Stomach smooth muscle (tissue), 2 donors: ENCODE measurements around the gene SLC8A3.

Source experiments
- H3K27ac ChIP-seq: one replicate; pipeline ENCODE4 v1.7.0; 2013; ENCODE audit warnings: mild to moderate bottlenecking, low read length, inconsistent platforms
- H3K27me3 ChIP-seq, 2 donors: one replicate each; pipeline ENCODE4 v1.7.0; 2013; ENCODE audit warnings: low read length in 2 of 2; ENCODE audit not compliant: insufficient read depth in 2 of 2, control insufficient read depth in 1 of 2
- H3K36me3 ChIP-seq, 2 donors: one replicate each; pipeline ENCODE4 v1.7.0; 2013; ENCODE audit warnings: low read length in 2 of 2; ENCODE audit not compliant: control insufficient read depth in 2 of 2, insufficient read depth in 2 of 2
- H3K4me1 ChIP-seq: one replicate; pipeline ENCODE4 v1.7.0; 2013; ENCODE audit warnings: low read length; ENCODE audit not compliant: control insufficient read depth, insufficient read depth
- H3K4me3 ChIP-seq, 2 donors: one replicate each; pipeline ENCODE4 v1.7.0; 2013; ENCODE audit warnings: low read length in 2 of 2
- H3K9ac ChIP-seq, 2 donors: one replicate each; pipeline ENCODE4 v1.7.0; 2013; ENCODE audit warnings: low read length in 2 of 2, mild to moderate bottlenecking in 1 of 2
- H3K9me3 ChIP-seq, 2 donors: one replicate each; pipeline ENCODE4 v1.7.0; 2013; ENCODE audit warnings: low read length in 2 of 2; ENCODE audit not compliant: control insufficient read depth in 2 of 2
- donor health status: healthy.
- donor health status: Pancreatic carcinoma.

Gene SLC8A3

GRCh38 chr14:70094106-70094505, 94.6 kb downstream of the SLC8A3 start:
- peaks cover 0 to 9% of the 10 kb centered on the region in 2 donors for H3K27me3 ChIP-seq
- no peaks in the 10 kb centered on the region for H3K36me3 ChIP-seq
- no peak overlapping the region for H3K9ac ChIP-seq
- H3K9me3 ChIP-seq = no peaks in the 10 kb centered on the region
- peaks cover 14% of the 10 kb centered on the region for H3K4me1 ChIP-seq
- H3K4me3 ChIP-seq = no peak overlapping the region
- H3K27ac ChIP-seq = no peak overlapping the region

- no peaks in the 10 kb centered on the region for H3K9me3 ChIP-seq
- H3K4me1 ChIP-seq = peaks cover 9% of the 10 kb centered on the region
- no peaks in the 10 kb centered on the region for H3K36me3 ChIP-seq
- no peak overlapping the region for H3K4me3 ChIP-seq
- no peak overlapping the region for H3K27ac ChIP-seq
- peaks cover 0 to 9% of the 10 kb centered on the region in 2 donors for H3K27me3 ChIP-seq
- H3K9ac ChIP-seq = no peak overlapping the region
Measured at GRCh38 chr14:70093156-70093555, 95.6 kb downstream of the SLC8A3 start.

- peaks cover 2 to 11% of the 10 kb centered on the region in 2 donors for H3K27me3 ChIP-seq
- no peak overlapping the region for H3K9ac ChIP-seq
- H3K27ac ChIP-seq = no peak overlapping the region
- H3K4me1 ChIP-seq = no peaks in the 10 kb centered on the region
- H3K36me3 ChIP-seq = no peaks in the 10 kb centered on the region
- no peak overlapping the region for H3K4me3 ChIP-seq
- no peaks in the 10 kb centered on the region for H3K9me3 ChIP-seq
Measured at GRCh38 chr14:70087380-70087697, 101.4 kb downstream of the SLC8A3 start.

- no peaks in the 10 kb centered on the region for H3K9me3 ChIP-seq
- no peak overlapping the region for H3K27ac ChIP-seq
- H3K36me3 ChIP-seq = no peaks in the 10 kb centered on the region
- peaks cover 2 to 13% of the 10 kb centered on the region in 2 donors for H3K27me3 ChIP-seq
- no peaks in the 10 kb centered on the region for H3K4me1 ChIP-seq
- H3K4me3 ChIP-seq = no peak overlapping the region
- H3K9ac ChIP-seq = no peak overlapping the region
Measured at GRCh38 chr14:70086685-70087379, 101.9 kb downstream of the SLC8A3 start.

DNA sequence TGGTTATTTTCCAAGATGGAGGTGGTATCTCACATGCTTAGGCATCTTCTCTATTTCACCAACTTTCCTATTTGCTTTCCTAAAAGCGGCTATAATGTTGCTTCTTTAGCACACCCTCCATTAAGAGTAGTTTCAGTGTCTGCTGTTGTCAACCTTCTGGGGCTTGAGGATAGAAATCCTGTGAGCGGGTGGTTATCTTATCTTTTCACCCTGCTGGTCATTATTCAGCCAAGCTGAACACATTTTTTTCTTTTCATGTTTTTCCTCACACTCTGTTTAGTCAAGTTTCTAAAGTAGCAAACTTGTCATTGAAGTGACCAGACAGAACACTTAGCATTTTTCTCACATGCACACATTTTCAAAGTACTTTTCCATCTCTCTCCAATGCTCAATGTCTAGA, 104.5 kb downstream of the SLC8A3 start:
- H3K4me1 ChIP-seq = no peaks in the 10 kb centered on the region
- H3K36me3 ChIP-seq = no peaks in the 10 kb centered on the region
- no peak overlapping the region for H3K27ac ChIP-seq
- no peaks in the 10 kb centered on the region for H3K9me3 ChIP-seq
- no peak overlapping the region for H3K9ac ChIP-seq
- no peak overlapping the region for H3K4me3 ChIP-seq
- H3K27me3 ChIP-seq = peaks cover 6 to 13% of the 10 kb centered on the region in 2 donors

DNA sequence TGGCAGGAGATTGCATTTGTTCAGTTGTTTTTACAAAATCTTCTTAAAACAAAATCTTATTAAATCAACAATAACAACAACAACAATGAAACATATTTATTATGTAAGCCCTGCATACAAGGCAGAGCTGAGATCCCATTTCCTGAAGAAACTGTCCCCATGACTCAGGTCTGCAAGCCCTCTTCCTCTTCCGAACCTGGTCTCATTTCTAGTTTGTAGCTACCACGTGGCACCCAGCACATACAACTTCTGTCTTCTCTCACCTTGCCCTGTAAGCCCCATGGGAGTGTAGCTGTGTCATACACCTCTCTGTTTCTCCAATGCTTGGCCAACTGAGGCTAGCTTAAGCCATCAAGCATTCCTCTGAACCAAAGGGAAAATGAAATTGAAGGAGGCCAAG, 106.4 kb downstream of the SLC8A3 start:
- Histone ChIP-seq H3K27ac (no peak overlapping the region), H3K9me3 (no peaks in the 10 kb centered on the region), H3K9ac (no peak overlapping the region), H3K4me1 (no peaks in the 10 kb centered on the region), H3K27me3 (peaks cover 6 to 16% of the 10 kb centered on the region in 2 donors), H3K4me3 (no peak overlapping the region), H3K36me3 (no peaks in the 10 kb centered on the region)

GRCh38 chr14:70080076-70080475, 108.7 kb downstream of the SLC8A3 start:
- H3K9me3 ChIP-seq = no peaks in the 10 kb centered on the region
- H3K27me3 ChIP-seq = peaks cover 5 to 10% of the 10 kb centered on the region in 2 donors
- H3K4me1 ChIP-seq = no peaks in the 10 kb centered on the region
- H3K27ac ChIP-seq = no peak overlapping the region
- H3K36me3 ChIP-seq = no peaks in the 10 kb centered on the region
- H3K9ac ChIP-seq = no peak overlapping the region
- H3K4me3 ChIP-seq = no peak overlapping the region

DNA sequence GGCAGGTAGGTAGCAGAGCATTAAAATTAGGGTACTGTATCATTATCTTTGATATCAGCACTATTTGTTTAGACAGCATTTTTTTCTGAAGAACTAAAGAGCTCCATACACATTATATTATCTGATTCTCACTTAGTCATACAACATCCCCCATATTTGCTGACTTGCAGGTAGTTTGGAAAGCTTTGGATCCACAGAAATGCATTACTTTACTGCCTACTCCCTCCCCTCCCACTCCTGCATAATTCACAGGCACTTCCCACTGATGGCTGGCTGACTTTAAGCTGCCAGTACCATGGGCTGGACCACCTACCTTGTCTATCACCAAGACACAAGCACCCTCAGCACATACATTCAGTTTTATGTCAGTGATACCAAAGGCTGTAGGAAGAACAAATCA, 110.4 kb downstream of the SLC8A3 start:
- Histone ChIP-seq H3K27ac (no peak overlapping the region), H3K36me3 (no peaks in the 10 kb centered on the region), H3K9ac (no peak overlapping the region), H3K4me1 (no peaks in the 10 kb centered on the region), H3K9me3 (no peaks in the 10 kb centered on the region), H3K27me3 (peaks cover 5 to 10% of the 10 kb centered on the region in 2 donors), H3K4me3 (no peak overlapping the region)

DNA sequence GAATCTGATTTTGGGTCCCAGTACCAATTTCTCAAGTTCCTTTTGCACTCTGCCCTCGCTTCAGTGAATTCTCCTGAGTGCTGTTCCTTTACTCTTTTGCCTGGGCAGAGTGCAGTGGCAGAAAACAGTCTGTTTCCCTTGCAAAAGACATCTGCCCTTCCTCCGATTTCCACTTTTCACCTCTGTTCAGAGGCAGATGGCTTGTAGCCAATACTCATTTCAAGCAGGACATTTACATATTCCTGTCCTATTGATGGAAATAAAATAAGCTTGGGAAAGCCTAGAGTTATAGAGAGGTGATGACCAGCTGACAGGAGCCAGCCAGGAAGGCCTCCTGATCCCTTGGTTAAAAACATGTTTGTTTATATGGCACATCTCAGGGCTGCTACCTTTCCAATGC, 111.0 kb downstream of the SLC8A3 start:
- Histone ChIP-seq H3K36me3 (no peaks in the 10 kb centered on the region), H3K4me3 (no peak overlapping the region), H3K4me1 (no peaks in the 10 kb centered on the region), H3K27me3 (peaks cover 5 to 9% of the 10 kb centered on the region in 2 donors), H3K27ac (no peak overlapping the region), H3K9me3 (no peaks in the 10 kb centered on the region), H3K9ac (no peak overlapping the region)

DNA sequence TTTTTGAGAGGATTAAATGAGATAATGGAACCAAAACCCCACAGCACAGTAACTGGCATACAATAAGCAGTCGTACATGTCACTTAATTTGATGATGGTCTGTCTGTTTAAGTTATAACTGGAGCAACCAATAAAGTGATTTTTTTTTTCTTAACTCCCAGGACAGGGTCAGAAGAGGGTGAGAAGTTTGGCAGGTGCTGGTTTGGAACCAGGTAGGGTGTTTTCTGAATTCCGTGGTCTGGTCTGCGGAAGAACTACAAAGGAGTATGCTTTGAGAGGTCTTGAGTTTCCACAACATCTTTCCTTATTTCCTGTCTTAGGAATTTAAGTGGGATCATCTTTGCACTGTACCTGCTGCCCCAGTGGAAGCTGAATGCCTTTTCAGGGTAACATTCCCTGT, 111.7 kb downstream of the SLC8A3 start:
- Histone ChIP-seq H3K9me3 (no peaks in the 10 kb centered on the region), H3K9ac (no peak overlapping the region), H3K27me3 (peaks cover 3 to 7% of the 10 kb centered on the region in 2 donors), H3K27ac (no peak overlapping the region), H3K4me1 (no peaks in the 10 kb centered on the region), H3K36me3 (no peaks in the 10 kb centered on the region), H3K4me3 (no peak overlapping the region)

- Histone ChIP-seq H3K27me3 (peaks cover 3 to 5% of the 10 kb centered on the region in 2 donors), H3K9me3 (no peaks in the 10 kb centered on the region), H3K9ac (no peak overlapping the region), H3K4me1 (no peaks in the 10 kb centered on the region), H3K4me3 (no peak overlapping the region), H3K27ac (no peak overlapping the region), H3K36me3 (no peaks in the 10 kb centered on the region)
Measured at GRCh38 chr14:70073924-70074566, 114.7 kb downstream of the SLC8A3 start.
